ENCODE data around the gene TMEM234. TPM values are rescaled to one million over a fixed set of nuclear protein-coding genes. Genes with fewer than 3 reads are reported as not detected.

Gene TMEM234
- total RNA-seq, 1 donor from 2014 or later = 17.1 TPM

GRCh38 chr1:32201011-32201855, 20.9 kb downstream of the TMEM234 start:
- intact Hi-C loops (cut with micrococcal nuclease) = loop anchor here (1.0 to 5.0 kb wide), 5 partner anchors 50 to 450 kb away; partner anchors contain the start of genes LCK, PTP4A2, RBBP4 and ZBTB8OS

DNA sequence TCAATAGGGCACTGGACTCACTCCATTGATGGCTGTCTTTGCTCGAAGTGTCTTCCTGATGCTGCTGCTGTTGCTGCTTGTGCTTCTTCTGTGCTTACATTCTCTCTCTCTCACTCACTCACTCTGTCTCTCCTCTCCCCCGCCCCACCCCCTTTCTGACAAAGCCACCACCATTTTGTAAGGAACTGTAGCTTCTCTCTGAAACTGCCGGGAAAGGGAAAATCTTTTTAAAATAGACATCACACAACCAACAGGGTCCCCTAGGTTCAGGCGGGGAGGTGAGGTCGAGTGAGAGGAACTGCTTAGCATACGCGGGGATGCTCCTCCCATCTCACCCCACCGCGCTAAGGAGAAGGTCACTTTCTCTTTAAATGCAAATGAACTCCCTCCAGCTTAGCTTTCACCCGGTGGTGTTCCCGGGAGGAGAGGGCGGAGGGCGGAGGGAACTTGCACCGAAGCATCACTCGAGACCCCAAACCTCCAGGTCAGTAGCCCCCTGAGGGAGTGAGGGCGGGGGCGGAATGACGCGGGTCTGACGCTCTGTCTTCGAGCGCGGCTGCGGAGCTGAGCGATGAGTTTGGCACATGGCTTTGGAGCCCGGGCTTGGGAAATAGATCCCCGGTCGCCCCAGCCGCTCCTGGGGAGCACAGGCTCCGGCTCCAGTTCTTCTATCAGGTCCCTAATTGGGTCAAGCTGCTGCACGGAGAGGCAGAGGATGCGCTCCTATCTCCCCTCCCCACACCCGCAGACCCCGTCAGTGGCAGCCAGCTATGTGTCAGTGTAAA, 21.7 kb downstream of the TMEM234 start, which contains the start of gene CCDC28B:
Gene CCDC28B, plus strand, starts transcription at position 370 of the 785 bp plus-strand sequence. CDS start 1,341 bp downstream, outside the sequence.
- intact Hi-C loops (cut with micrococcal nuclease) = loop anchor here (1.0 to 5.0 kb wide), 9 partner anchors 20 to 450 kb away; partner anchors contain the start of genes BSDC1, EIF3I, LCK and PTP4A2

DNA sequence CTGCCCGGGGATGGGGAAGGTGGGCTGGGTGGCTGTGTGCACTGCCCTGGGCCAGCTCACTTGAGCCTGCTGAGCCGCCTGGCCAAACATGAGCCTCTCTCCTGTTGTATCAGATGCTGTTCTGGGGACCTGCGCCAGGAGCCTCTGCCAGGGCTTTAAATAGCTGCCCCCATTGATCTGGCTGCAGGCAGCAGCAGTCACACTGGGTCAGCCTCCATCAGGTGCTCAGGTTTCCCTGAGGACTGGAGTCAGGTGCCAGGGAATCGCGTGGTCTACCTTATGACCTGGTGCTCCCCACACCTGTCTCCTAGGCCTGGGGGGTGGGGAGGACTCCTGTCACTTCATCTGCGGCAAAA, 22.5 kb downstream of the TMEM234 start:
- intact Hi-C loops (cut with micrococcal nuclease) = loop anchor here (1.0 to 5.0 kb wide), 8 partner anchors 19 to 451 kb away; partner anchors contain the start of genes BSDC1, EIF3I, LCK and PTP4A2

DNA sequence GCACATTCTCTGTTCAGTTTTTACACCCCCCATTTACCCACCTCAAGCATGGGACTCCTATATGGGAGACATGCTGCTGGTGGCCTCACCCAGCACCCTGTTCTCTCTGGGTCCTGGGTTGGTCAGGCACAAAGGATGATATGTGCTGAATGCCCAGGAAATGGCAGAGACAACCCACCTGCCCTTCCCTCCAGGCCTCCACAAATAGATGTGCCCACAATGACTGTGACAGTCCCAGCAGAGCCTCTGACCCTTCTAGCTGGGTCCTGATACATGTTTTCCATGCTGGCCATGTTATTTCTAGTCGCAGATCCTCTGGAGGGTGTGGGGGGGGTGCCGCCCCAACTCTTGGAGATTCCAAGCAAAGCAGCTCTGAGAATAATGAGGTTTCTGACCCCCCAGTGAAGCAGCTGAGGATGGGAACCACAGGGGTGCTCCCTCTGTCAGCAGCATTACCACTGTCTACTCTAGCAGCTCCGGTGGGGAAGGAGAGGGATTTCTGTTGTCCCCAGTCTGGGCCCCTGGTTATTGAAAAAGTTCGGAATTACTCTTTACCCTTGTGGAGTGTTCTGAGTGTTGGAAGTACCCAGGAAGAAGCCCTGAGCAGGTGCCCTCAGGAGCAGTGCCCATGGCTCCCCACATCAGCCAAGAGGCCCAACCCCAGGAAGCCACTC, 23.0 kb downstream of the TMEM234 start:
- intact Hi-C loops (cut with micrococcal nuclease) = no loop called here

GRCh38 chr1:32198237-32199042, 23.7 kb downstream of the TMEM234 start:
- intact Hi-C loops (cut with micrococcal nuclease) = no loop called here

DNA sequence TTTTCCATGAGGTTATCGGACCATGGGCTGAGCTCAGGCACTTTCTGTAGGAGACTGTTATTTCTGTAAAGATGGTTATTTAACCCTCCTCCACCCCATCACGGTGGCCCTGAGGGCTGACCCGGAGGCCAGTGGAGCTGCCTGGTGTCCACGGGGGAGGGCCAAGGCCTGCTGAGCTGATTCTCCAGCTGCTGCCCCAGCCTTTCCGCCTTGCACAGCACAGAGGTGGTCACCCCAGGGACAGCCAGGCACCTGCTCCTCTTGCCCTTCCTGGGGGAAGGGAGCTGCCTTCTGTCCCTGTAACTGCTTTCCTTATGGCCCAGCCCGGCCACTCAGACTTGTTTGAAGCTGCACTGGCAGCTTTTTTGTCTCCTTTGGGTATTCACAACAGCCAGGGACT, 24.3 kb downstream of the TMEM234 start:
- intact Hi-C loops (cut with micrococcal nuclease) = no loop called here

- intact Hi-C loops (cut with micrococcal nuclease) = no loop called here
Measured at GRCh38 chr1:32197074-32197473, 25.1 kb downstream of the TMEM234 start.

DNA sequence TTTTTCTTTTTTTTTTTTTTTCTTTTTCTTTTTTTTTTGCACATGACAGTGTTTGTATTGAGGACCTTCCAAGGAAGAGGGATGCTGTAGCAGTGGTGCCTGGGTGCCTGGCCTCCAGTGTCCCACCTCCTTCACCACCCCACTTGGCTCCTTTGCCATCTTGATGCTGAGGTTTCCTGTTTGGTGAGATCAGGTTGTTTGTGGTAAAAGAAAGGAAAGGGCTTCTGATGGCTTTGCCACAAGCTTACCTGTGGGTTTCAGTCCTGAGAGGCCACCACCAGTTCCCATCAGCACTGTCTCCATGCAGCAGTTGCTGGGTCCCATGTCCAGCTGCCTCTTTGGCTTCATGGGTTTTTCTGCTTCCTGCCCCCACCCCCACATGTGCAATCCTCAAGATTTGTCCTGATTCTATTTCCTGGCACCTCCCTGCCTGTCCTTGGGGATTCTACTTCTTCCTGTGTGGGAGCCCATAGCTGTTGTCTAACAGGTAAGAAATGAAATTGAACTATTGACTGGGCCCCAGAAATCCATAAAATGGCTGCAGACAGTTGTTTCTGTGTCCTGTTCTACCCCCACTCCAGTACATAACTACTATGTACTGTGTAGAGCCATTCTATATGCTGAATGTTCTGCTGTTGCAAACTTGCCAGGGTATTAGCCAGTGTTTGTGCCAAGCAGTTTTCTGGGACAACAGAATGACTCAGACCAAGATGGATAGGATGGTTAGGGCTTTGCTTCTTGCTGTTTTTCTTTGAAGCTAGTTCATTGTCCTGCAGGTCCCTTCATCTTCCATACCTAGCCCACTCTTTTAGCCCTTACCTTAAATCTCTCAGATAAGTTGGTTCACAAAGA, 26.0 kb downstream of the TMEM234 start:
- intact Hi-C loops (cut with micrococcal nuclease) = no loop called here

DNA sequence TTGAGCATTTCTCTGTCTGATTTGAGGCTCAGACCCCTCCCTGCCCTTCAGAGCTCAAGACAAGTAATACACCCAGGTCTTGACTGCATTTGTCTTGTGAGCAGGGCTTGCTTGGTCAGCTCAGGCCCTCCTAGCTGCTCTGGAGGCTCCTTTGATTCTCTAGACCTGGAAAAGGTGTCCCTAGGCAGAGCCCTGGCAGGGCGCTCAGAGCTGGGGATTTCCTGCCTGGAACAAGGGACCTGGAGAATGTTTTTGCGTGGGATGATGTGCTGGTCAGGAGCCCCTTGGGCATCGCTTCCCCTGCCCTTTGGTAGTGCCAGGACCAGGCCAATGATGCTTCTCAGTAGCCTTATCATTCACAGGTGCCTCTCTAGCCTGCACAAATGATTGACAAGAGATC, 26.6 kb downstream of the TMEM234 start:
- intact Hi-C loops (cut with micrococcal nuclease) = no loop called here

DNA sequence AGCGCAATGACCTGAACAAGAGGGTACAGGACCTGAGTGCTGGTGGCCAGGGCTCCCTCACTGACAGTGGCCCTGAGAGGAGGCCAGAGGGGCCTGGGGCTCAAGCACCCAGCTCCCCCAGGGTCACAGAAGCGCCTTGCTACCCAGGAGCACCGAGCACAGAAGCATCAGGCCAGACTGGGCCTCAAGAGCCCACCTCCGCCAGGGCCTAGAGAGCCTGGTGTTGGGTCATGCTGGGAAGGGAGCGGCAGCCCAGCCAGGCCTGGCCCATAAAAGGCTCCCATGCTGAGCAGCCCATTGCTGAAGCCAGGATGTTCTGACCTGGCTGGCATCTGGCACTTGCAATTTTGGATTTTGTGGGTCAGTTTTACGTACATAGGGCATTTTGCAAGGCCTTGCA, 27.2 kb downstream of the TMEM234 start:
- intact Hi-C loops (cut with micrococcal nuclease) = no loop called here

DNA sequence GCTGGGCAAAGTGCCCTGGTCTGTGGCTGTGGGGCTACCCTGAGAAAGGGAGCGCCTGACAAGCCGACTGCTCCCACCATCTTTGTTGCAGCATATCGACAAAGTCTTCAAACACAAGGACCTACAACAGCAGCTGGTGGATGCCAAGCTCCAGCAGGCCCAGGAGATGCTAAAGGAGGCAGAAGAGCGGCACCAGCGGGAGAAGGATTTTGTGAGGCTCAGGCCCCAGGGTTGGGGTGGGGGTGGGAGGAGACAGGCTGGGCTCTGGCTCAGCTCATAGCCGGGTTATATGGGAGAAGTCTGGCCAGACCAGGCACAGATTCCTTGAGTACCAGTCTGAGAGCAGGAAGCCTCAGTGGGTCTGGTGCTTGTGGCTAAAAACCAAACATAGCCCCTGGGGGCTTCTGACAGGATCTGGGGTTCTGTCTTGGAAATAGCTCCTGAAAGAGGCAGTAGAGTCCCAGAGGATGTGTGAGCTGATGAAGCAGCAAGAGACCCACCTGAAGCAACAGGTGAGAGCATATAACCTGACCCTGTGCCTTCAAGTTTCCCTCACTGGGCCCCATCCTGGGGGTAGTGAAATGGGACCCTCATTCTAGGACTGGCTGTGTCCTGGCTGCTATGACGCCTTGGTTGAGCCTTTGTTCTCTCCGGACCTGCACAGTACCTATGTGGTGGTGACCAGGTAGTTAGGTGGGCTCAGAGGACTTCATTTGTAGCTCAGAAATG, 29.8 kb downstream of the TMEM234 start:
- intact Hi-C loops (cut with micrococcal nuclease) = no loop called here

GRCh38 chr1:32187850-32188249, 34.3 kb downstream of the TMEM234 start:
- intact Hi-C loops (cut with micrococcal nuclease) = no loop called here

DNA sequence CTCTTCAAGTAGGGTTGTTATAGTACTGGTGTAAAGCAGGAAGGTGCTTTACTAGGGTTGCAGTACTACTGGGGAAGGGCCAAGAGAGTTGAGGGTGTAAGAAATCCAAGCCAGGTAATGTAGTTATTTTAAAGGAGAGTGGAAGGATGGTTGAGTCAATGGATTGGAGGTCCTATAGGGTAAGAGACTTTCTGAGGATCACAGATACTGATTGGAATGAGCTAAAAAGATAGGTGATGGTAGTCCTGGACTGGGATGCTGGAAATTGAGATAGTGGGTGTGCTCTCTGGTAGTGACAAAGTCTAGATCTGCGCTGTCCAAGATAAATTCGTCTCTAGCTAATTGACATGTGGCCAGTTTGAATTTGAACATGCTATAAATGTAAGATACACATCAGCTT, 35.7 kb downstream of the TMEM234 start:
- intact Hi-C loops (cut with micrococcal nuclease) = no loop called here

DNA sequence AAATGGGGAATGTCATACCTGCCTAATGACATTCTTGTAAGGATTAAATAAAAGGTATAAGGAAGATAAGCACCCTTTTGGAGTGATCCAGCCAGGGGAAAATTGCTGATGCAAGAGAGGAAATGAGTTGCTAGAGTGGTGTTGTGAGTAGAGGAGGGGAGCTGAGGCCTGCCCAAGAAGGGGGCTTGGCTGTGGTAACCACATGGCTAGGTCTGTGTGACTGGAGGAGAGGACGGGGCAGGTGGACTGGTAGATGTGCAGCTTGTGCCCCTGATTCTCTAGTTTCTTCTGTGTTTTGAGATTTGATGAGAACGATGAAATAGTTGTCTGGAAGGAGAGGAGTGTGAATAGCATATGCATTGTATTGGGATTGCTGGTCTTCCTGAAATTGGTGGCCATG, 36.1 kb downstream of the TMEM234 start:
- intact Hi-C loops (cut with micrococcal nuclease) = no loop called here

GRCh38 chr1:32184650-32185049, 37.5 kb downstream of the TMEM234 start:
- intact Hi-C loops (cut with micrococcal nuclease) = no loop called here

- intact Hi-C loops (cut with micrococcal nuclease) = no loop called here
Measured at GRCh38 chr1:32182060-32182459, 40.1 kb downstream of the TMEM234 start.

GRCh38 chr1:32181563-32181962, 40.6 kb downstream of the TMEM234 start:
- intact Hi-C loops (cut with micrococcal nuclease) = no loop called here

GRCh38 chr1:32181065-32181464, 41.1 kb downstream of the TMEM234 start:
- intact Hi-C loops (cut with micrococcal nuclease) = no loop called here

All from T-helper 1 cell treated with Interleukin-12 subunit alpha and Interleukin-12 subunit beta and Interleukin-4 antibody, amounts not matched to agents 30 ng/mL and 1 ng/mL, for 36 hours (primary cell).